NCI-H446 treated with DMSO at 0.1 percent for 48 hours (cell line): ENCODE results near the gene IQCN.

ENCODE experiments used
- DNase-seq: peaks from one replicate; lab custom pipeline; 2025; lab: John Stamatoyannopoulos, UW

The IQCN gene

GRCh38 chr19:18306888-18307260, 32.6 kb upstream of the IQCN start:
- DNase-seq: no peak

- DNase-seq: no peak
These were observed 32.1 kb upstream of the IQCN start for GRCh38 chr19:18306209-18306887.

GRCh38 chr19:18304458-18305310, 30.4 kb upstream of the IQCN start:
- DNase-seq: no peak

- DNase-seq: no peak
These were observed 29.9 kb upstream of the IQCN start for GRCh38 chr19:18304208-18304457.

- DNase-seq: no peak
These were observed 27.5 kb upstream of the IQCN start for GRCh38 chr19:18301718-18302111.

- no peak for DNase-seq
These were observed 26.9 kb upstream of the IQCN start for GRCh38 chr19:18300930-18301717.

GRCh38 chr19:18299654-18300053, 25.4 kb upstream of the IQCN start:
- DNase-seq: no peak

- DNase-seq: no peak
These were observed 24.3 kb upstream of the IQCN start for GRCh38 chr19:18298601-18299000.

GRCh38 chr19:18297308-18297707, 23.1 kb upstream of the IQCN start:
- no peak for DNase-seq

- DNase-seq: no peak
These were observed 20.8 kb upstream of the IQCN start for GRCh38 chr19:18295034-18295451.

GRCh38 chr19:18294467-18294864, 20.2 kb upstream of the IQCN start:
- no peak for DNase-seq

GRCh38 chr19:18293642-18294466, 19.6 kb upstream of the IQCN start:
- DNase-seq: no peak

GRCh38 chr19:18292810-18293641, 18.8 kb upstream of the IQCN start:
- no peak for DNase-seq

GRCh38 chr19:18292462-18292809, 18.2 kb upstream of the IQCN start:
- no peak for DNase-seq

GRCh38 chr19:18291590-18292461, 17.6 kb upstream of the IQCN start:
- DNase-seq: no peak

- no peak for DNase-seq
These were observed 16.8 kb upstream of the IQCN start for GRCh38 chr19:18291019-18291524.

- no peak for DNase-seq
These were observed 16.2 kb upstream of the IQCN start for GRCh38 chr19:18290302-18291018.

GRCh38 chr19:18289471-18290301, 15.4 kb upstream of the IQCN start:
- DNase-seq: no peak
